Fibroblast of villous mesenchyme (primary cell): Measurements from ENCODE around the gene PRRT1B. TPM values are rescaled to one million over a fixed set of nuclear protein-coding genes. Genes with fewer than 3 reads are reported as not detected.

Experiments
- DNase-seq: peaks from one replicate; pipeline ENCODE4 v3.0.0-alpha.2; 2010; ENCODE audit warnings: low read depth
- H3K4me3 ChIP-seq: 2 replicates; pipeline ENCODE4 v1.5.1; 2011; ENCODE audit warnings: low read depth, mild to moderate bottlenecking, low read length
- CTCF ChIP-seq: IDR thresholded peaks from 2 replicates; pipeline ENCODE4 v1.5.1; 2012; ENCODE audit warnings: low read depth, mild to moderate bottlenecking, low read length; ENCODE audit not compliant: insufficient read depth
- total RNA-seq: library from RNA; depleted of rRNA; stranded (reverse); fragments of >200 nt; gene quantifications from 2 replicates; pipeline ENCODE4 v1.2.3, GENCODE V29; 2012

Gene PRRT1B
- total RNA-seq, 1 donor = not detected

- DNase-seq = no peak
- no peak for TF ChIP-seq CTCF
- H3K4me3 ChIP-seq = no peak overlapping the region
These were observed 20.0 kb downstream of the PRRT1B start for GRCh38 chr9:131565369-131565768.

- H3K4me3 ChIP-seq = no peak overlapping the region
- DNase-seq = no peak
- TF ChIP-seq CTCF = no peak
These were observed 20.8 kb downstream of the PRRT1B start for GRCh38 chr9:131566158-131566557.

DNA sequence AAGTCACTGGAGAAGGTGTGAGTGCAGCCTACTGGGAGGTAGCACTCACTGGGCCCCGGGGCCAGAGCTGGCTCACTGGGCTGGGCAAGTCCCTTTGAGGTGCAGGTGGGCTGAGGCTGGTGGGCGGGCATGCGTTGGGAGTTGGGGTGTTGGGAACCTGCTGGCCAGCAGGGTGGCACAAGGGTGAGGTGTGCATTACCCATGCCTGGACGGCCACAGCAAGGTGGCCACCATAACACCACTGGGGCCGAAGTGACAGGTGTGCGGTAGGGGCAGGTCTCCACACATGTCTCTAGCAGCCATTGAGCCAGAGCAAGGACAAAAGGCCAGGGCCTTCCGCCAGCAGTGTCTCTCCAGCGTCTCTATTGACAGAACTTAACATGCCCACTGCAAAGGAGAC, 22.6 kb downstream of the PRRT1B start:
- no peak for DNase-seq
- TF ChIP-seq CTCF = no peak
- H3K4me3 ChIP-seq = no peak overlapping the region

- no peak for DNase-seq
- no peak overlapping the region for H3K4me3 ChIP-seq
- TF ChIP-seq CTCF = no peak
These were observed 29.7 kb downstream of the PRRT1B start for GRCh38 chr9:131574730-131575640.

- TF ChIP-seq CTCF = no peak
- no peak overlapping the region for H3K4me3 ChIP-seq
- DNase-seq = no peak
These were observed 30.9 kb downstream of the PRRT1B start for GRCh38 chr9:131575946-131576853.

- no peak overlapping the region for H3K4me3 ChIP-seq
- DNase-seq = no peak
- TF ChIP-seq CTCF = no peak
These were observed 32.0 kb downstream of the PRRT1B start for GRCh38 chr9:131577005-131578000.
